BLaER1 (cell line): ENCODE data around the gene MAP1LC3B.
"Not testable (repeated sequence)": the region's sequence is repeated elsewhere in the genome, so short reads cannot be mapped to it uniquely, and the experiment has no call there.

Experiments used
- H3K27ac ChIP-seq: shearing (Covaris generic); formaldehyde crosslinking; 2 replicates; pipeline ENCODE4 v1.8.1; 2022
- H3K27me3 ChIP-seq: shearing (Covaris generic); formaldehyde crosslinking; 2 replicates; pipeline ENCODE4 v1.8.1; 2022
- H3K36me3 ChIP-seq: shearing (Covaris generic); formaldehyde crosslinking; 2 replicates; pipeline ENCODE4 v1.8.1; 2022
- H3K4me1 ChIP-seq: shearing (Covaris generic); formaldehyde crosslinking; 2 replicates; pipeline ENCODE4 v1.8.1; 2022
- H3K4me2 ChIP-seq: shearing (Covaris generic); formaldehyde crosslinking; 2 replicates; pipeline ENCODE4 v1.8.1; 2022
- H3K4me3 ChIP-seq: shearing (Covaris generic); formaldehyde crosslinking; 2 replicates; pipeline ENCODE4 v1.8.1; 2022
- H3K9ac ChIP-seq: shearing (Covaris generic); formaldehyde crosslinking; 2 replicates; pipeline ENCODE4 v1.8.1; 2022
- H3K9me3 ChIP-seq: shearing (Covaris generic); formaldehyde crosslinking; 2 replicates; pipeline ENCODE4 v1.8.1; 2022
- H4K20me1 ChIP-seq: shearing (Covaris generic); formaldehyde crosslinking; 2 replicates; pipeline ENCODE4 v1.8.1; 2022
- Cebpa-rat ChIP-seq: shearing (Covaris generic); IDR thresholded peaks from 2 replicates; pipeline ENCODE4 v1.8.1; 2022

MAP1LC3B gene

DNA sequence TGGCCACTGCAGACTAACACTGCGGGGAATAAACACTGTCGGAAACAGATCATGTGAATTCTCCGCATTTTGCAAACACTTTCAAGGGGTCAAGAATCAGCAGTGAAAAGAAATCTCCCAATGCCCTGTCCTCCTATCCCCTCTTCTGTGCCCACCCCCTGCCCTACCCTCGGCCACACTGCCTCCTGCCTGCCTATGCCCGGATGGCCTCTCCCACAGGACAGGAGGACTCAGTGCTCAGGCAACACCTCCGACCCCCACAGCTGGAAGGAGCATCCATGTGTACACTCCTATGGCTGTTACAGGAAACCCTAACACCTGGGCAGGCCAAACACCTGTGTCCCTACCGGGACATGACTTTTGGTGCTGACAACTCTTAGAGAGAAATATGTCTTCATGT, 33.0 kb upstream of the MAP1LC3B start:
- Histone ChIP-seq H3K9me3 (no peaks in the 10 kb centered on the region), H3K36me3 (peaks cover 91% of the 10 kb centered on the region), H3K4me2 (no peak overlapping the region), H3K4me1 (peaks cover 17% of the 10 kb centered on the region), H3K27ac (no peak overlapping the region), H3K4me3 (no peak overlapping the region), H4K20me1 (peaks cover 100% of the 10 kb centered on the region), H3K9ac (no peak overlapping the region), H3K27me3 (no peaks in the 10 kb centered on the region)
- no peak for TF ChIP-seq Cebpa-rat

- H3K9ac ChIP-seq = no peak overlapping the region
- no peak overlapping the region for H3K4me2 ChIP-seq
- H3K9me3 ChIP-seq = no peaks in the 10 kb centered on the region
- no peak overlapping the region for H3K4me3 ChIP-seq
- peaks cover 84% of the 10 kb centered on the region for H3K36me3 ChIP-seq
- peaks cover 100% of the 10 kb centered on the region for H4K20me1 ChIP-seq
- no peak overlapping the region for H3K27ac ChIP-seq
- peaks cover 33% of the 10 kb centered on the region for H3K4me1 ChIP-seq
- no peaks in the 10 kb centered on the region for H3K27me3 ChIP-seq
- TF ChIP-seq Cebpa-rat = no peak
These were observed 31.1 kb upstream of the MAP1LC3B start for GRCh38 chr16:87360862-87361610.

- peaks cover 83% of the 10 kb centered on the region for H3K36me3 ChIP-seq
- H3K4me1 ChIP-seq = peaks cover 36% of the 10 kb centered on the region
- no peak overlapping the region for H3K4me2 ChIP-seq
These were observed 30.1 kb upstream of the MAP1LC3B start for GRCh38 chr16:87361916-87362619.

DNA sequence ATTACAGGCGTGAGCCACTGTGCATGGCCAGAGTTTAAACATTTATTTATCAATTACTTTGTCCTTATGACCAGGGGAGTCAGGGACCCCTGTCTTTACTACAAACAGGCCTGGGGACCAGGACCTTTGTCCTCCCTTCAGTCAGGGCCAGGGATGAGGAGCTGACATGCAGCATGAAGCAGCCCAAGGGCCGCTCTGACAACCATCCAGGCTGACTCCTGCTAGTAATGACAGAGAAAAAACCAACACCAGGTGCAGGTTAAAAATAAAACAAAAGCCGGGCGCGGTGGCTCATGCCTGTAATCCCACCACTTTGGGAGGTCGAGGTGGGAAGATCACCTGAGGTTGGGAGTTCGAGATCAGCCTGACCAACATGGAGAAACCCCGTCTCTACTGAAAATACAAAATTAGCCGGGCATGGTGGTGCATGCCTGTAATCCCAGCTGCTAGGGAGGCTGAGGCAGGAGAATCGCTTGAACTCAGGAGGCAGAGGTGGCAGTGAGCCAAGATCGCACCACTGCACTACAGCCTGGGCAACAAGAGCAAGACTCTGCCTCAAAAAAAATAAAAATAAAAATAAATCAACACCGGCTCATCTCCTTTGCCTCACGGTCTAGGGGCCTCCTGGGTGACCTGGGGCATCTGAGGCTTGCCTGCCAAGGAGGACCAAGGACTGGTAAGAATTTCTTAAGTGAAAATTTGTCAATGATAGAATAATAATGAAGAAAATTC, 29.1 kb upstream of the MAP1LC3B start:
- H3K4me2 ChIP-seq = peak overlapping the region; percentile 94

More at GRCh38 chr16:87361916-87362619, 30.1 kb upstream of the MAP1LC3B start:
- TF ChIP-seq Cebpa-rat = no peak
- Histone ChIP-seq H3K27ac (no peak overlapping the region), H4K20me1 (peaks cover 100% of the 10 kb centered on the region), H3K9me3 (no peaks in the 10 kb centered on the region), H3K9ac (no peak overlapping the region), H3K4me3 (no peak overlapping the region), H3K27me3 (no peaks in the 10 kb centered on the region)

GRCh38 chr16:87363771-87364455, 28.2 kb upstream of the MAP1LC3B start:
- Histone ChIP-seq H3K9me3 (no peaks in the 10 kb centered on the region), H4K20me1 (peaks cover 100% of the 10 kb centered on the region), H3K36me3 (peaks cover 70% of the 10 kb centered on the region), H3K9ac (peak overlapping the region; percentile 65), H3K4me3 (peak overlapping the region; percentile 38), H3K27ac (peak overlapping the region; percentile 71), H3K27me3 (no peaks in the 10 kb centered on the region), H3K4me1 (peaks cover 54% of the 10 kb centered on the region), H3K4me2 (peak overlapping the region; percentile 94)
- TF ChIP-seq Cebpa-rat = no peak

More for the DNA sequence above, 29.1 kb upstream of the MAP1LC3B start:
- H3K36me3 ChIP-seq = peaks cover 79% of the 10 kb centered on the region
- H3K4me1 ChIP-seq = peaks cover 45% of the 10 kb centered on the region
- H3K27me3 ChIP-seq, H3K9me3 ChIP-seq, H3K4me3 ChIP-seq, H3K27ac ChIP-seq, H3K9ac ChIP-seq: not testable (repeated sequence)
- H4K20me1 ChIP-seq = peaks cover 100% of the 10 kb centered on the region

DNA sequence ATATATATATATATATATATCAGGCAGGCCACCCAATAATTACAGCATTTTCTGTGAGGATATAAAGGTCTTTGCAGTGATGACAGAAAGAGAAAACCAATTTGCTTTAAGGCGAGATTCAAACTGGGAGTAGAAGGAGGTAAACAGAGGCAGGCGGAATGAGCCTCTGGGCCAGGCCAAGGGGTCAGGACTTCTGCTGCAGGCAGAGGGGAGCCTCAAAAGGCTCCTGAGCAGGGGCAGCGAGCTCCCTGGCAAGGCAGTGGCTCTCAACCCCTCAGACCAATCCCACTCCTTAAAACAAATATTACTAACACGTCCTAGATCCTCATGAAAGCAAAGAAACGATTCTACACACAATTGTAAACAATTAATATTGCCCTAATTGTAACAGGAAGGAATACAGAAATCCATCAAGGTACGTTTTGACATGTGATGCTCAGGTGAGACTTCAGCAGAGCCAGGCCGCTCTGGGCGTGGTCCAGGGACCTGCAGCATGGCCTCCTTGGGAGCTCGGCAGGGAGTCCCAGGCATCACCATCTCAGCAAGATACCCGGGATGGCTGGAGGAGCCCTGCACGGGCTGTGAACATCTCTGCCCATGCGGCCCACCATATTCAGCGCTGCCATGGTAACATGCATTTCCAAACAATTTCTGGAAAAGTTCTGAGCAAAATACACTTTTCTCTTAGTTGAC, 27.0 kb upstream of the MAP1LC3B start:
- Histone ChIP-seq H3K4me2 (0 out of 2 replicates have a peak overlapping the region, but pooled peaks have one; percentile 5), H4K20me1 (peaks cover 100% of the 10 kb centered on the region), H3K27ac (no peak overlapping the region; the same call in 1 of the 2 replicates), H3K27me3 (no peaks in the 10 kb centered on the region), H3K4me3 (no peak overlapping the region), H3K9ac (no peak overlapping the region), H3K4me1 (peaks cover 67% of the 10 kb centered on the region), H3K36me3 (peaks cover 58% of the 10 kb centered on the region), H3K9me3 (no peaks in the 10 kb centered on the region)
- no peak for TF ChIP-seq Cebpa-rat

- Histone ChIP-seq H3K36me3 (peaks cover 52% of the 10 kb centered on the region), H3K9me3 (no peaks in the 10 kb centered on the region), H3K27ac (0 out of 2 replicates have a peak overlapping the region, but pooled peaks have one; percentile 20), H3K4me2 (no peak overlapping the region), H3K27me3 (no peaks in the 10 kb centered on the region), H3K4me1 (peaks cover 78% of the 10 kb centered on the region), H3K4me3 (no peak overlapping the region), H3K9ac (no peak overlapping the region), H4K20me1 (peaks cover 100% of the 10 kb centered on the region)
- TF ChIP-seq Cebpa-rat = no peak
These were observed 25.8 kb upstream of the MAP1LC3B start for GRCh38 chr16:87366288-87366687.

GRCh38 chr16:87366930-87367329, 25.2 kb upstream of the MAP1LC3B start:
- Histone ChIP-seq H3K4me1 (peaks cover 83% of the 10 kb centered on the region), H3K4me2 (peak overlapping the region; percentile 66), H4K20me1 (peaks cover 100% of the 10 kb centered on the region), H3K27me3 (no peaks in the 10 kb centered on the region), H3K9me3 (no peaks in the 10 kb centered on the region), H3K4me3 (no peak overlapping the region), H3K9ac (peak overlapping the region; percentile 15; the same call in 1 of the 2 replicates), H3K27ac (no peak overlapping the region), H3K36me3 (peaks cover 45% of the 10 kb centered on the region)
- no peak for TF ChIP-seq Cebpa-rat

GRCh38 chr16:87367529-87367928, 24.6 kb upstream of the MAP1LC3B start:
- Histone ChIP-seq H4K20me1 (peaks cover 100% of the 10 kb centered on the region), H3K4me2 (peak overlapping the region; percentile 66)

More at GRCh38 chr16:87367529-87367928, 24.6 kb upstream of the MAP1LC3B start:
- H3K27me3 ChIP-seq = no peaks in the 10 kb centered on the region
- H3K27ac ChIP-seq = no peak overlapping the region
- peaks cover 40% of the 10 kb centered on the region for H3K36me3 ChIP-seq
- peak overlapping the region; percentile 15; the same call in 1 of the 2 replicates for H3K9ac ChIP-seq
- no peak overlapping the region for H3K4me3 ChIP-seq
- H3K9me3 ChIP-seq = no peaks in the 10 kb centered on the region
- peaks cover 82% of the 10 kb centered on the region for H3K4me1 ChIP-seq
- TF ChIP-seq Cebpa-rat = no peak
